ENCODE measurements around the gene SSTR3.

SSTR3 gene

DNA sequence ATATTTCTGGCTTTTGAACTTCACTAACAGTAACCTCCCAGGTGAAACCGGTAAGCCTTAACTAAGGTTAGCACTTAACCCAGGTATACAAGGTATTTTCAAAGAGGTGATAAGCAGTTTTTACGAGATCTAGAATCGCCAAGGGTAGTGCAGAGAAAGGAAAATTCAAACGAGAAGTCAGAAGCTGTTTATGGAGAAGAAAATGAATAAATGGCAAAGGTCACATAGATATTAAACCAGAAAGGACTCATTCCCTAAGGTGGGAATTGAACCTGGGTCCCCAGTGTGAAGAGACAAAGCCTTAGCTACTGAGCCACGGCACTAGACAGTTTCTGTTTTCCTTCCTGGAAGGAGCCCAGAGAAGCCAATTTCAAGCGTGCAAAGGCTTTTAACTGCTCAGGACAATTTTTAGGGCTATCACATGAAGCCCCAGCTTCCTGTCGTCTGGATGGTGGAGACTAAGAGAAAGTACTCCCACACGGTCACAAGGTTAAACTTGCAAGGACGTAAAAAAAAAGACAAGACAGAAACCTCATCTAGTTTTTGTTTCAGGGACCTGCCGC lies 18.6 kb downstream of the SSTR3 start:
- no peak for DNase-seq

DNA sequence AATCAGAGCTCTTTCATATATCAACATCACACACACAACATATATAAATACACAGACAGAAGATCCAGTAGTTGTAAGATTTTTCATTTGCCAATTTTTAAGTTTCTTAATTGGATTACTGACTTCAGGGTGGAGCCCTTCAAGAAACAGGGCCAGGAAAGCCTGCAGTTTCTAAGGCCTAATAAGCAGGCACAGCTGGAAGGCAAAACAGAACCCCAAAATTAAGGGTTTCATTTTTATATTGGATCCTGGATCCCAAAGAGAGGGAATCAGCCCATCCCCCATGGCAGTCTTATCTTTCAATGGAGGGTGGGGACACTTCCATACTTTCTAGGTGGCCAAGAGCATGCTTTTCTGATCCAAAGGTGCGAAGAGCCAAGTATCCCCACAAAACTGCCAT lies 19.5 kb downstream of the SSTR3 start:
- DNase-seq: no peak

DNA sequence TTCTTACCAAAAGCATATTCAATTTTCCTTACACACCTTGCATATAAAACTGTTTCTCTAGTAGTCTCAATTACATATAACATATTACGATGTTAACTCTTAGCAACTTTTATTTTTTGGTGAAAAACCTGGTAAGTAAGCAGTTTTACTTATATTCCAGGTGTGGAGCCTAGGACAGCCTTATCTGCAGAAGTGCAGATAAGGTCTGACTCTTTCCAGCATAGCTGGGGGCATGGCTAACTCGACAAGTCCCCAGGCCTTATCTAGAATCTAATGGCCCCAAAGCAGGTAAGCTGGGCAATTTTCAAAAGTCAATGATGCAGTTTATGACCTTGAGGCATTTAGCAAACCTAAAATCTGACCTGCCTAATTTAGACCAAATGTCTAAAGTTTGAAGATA lies 20.1 kb downstream of the SSTR3 start:
- no peak for DNase-seq

DNA sequence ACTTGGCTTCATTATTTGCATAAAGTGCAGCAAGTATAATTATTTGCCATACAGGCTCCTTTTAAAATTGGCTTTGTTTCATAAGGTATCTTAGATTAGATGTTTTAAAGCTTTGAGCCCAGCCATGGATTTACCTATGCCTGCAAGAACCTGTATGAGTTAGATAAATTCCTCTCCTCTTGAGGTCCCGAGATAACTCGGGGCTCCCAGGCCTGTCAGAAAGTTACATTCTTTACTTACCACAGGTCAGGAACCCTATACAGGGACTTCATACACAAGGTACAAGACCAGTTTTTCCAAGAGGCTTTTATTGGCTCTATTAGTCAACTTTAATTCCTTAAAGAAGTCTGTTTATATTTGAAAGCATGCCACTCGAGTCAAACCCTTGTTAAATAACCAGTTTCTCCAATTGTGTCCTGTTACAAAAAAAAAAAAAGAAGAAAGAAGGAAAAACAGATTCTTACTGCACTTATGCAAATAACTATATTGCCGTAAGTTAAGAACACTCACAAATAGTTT lies 22.0 kb downstream of the SSTR3 start:
- no peak for DNase-seq

DNA sequence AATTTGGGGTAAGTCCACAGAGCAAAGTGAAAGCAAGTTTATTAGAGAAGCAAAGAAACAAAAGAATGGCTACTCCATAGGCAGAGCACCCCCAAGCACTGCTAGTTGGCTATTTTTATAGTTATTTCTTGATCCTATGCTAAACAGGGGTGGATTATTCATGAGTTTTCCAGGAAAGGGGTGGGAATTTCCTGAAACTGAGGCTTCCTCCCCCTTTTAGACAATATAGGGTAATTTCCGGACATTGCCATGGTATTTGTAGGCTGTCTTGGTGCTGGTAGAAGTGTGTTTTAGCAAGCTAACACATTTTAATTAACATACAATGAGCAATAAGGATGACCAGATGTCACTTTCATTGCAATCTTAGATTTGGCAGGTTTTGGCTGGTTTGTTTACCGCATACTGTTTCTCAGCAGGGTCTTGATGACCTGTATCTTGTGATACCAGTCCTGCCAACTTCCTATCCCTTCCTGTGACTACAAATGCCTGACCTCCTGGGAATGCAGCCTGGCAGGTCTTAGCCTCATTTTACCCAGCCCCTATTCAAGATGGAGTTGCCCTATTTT lies 23.3 kb downstream of the SSTR3 start:
- no peak for DNase-seq

DNA sequence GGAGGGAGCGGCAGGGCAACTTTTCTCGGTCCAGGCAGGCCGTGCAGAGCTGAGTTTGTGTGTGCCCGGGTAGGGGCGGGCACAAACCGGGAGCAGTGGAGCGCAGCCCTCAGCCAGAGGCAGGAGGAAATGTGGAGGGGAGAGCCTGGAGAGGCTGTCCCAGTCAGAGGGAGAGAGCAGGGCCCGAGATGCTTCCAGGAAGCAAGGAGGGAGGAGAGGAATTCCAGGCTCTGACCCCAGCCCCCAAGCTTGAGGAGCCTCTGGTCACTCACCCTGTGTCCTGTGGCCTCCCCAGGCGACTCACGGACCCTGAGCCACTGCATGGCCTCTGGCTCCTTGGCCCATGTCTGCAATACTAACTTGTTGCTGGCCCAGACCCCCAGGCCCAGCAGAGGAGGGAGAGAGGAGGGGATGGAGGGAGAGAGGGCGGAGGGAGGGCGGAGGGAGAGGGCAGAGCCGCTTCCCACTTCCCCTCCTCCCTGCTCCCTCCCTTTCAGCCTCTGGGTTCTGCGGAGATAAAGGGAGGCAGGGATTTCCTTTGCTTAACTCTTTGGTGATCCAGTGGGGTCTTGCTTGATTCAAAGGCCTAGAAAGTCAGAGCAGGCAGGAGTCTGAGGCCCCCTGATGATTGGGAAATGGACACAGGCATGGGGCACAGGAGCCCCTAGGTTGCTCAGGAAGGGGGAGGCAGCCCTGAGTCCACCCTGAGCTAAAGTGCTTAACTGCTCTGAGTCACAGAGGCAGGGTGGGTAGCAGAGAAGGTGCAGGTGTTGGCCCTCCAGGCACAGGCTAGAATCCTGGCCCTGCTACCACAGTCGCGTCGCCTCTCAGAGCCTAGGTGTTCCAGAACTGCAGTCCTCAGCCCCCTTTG lies 24.2 kb downstream of the SSTR3 start, which contains the start of gene C1QTNF6:
C1QTNF6 (minus strand) TSS at position 357 of the 871 bp plus-strand sequence; CDS start at position 323, 34 bp downstream.
- no peak for DNase-seq

DNA sequence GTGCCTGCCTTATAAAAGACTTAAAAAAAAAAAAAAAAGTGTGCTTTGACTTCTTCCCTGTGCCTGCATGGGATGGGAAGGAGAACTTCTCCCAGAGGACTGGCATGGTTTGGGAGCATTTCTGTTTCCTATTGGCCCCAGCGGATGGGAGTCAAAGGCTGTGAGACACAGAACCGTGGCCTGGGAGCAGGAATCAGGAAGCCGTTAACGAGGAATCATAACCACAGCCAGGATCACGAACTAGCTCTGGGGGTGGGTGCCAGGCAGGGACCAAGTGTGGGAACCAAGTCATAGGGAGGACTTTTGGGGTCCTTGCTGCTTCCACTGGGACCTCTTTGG lies 24.8 kb downstream of the SSTR3 start:
- DNase-seq: no peak

DNA sequence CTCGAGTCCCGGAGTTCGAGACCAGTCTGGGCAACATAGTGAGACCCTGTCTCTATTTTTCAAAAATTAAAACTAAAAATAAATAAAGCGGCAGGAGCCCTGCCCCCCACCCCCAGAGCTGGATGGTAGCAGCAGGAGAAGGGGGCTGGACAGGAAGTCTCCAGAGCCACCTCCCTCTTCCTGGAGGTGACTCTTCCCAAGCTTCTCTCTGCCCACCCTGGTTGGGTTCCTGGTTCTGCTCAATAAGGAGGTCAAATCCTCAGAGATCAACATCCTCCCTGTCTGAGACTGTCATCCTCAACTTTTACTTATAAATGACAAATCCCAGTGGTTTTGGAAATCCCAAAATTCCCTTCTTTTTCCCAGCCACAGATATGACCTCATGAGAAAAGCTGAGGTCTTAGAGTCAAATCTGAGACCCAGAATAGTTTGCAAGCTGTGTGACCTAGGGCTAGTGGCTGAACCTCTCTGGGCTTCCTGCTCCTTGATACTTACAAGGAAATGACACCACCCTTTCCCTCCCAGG lies 25.2 kb downstream of the SSTR3 start:
- no peak for DNase-seq

DNA sequence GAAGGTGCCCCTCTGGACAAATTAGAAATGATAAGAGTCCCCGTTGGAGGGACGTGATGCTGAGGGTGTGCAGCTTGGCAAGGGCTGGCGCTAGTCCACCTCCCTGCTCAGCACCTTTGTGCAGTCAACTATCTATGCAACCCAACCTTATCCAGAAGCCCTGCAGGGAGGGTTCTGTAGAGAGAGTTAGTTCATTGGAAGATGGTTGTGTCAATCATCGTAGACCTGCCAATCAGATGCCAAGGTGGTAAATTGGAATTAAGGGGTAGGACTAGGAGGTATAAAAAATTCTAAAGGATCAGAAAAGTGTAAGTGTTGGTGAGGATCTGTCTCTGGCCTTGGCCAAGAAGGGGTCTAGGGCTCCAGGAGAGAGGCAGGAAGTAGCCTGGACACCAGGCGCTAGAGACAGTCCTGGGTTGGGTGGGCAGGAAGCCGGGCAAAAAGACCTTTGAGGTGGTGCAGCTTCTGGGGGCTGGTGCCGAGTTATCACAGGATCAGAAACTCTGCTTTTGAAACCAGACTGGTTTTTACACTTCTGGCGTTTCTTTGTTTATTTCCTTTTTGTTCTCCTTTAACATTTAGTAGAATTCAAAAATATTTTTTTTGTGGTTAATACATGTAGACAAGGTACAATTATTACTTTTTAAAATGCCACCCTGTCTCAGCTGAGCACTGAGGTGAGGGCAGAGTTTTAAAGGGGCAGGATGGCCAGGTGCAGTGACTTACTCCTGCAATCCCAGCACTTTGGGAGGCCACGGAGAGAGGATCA lies 25.9 kb downstream of the SSTR3 start:
- DNase-seq: no peak

DNA sequence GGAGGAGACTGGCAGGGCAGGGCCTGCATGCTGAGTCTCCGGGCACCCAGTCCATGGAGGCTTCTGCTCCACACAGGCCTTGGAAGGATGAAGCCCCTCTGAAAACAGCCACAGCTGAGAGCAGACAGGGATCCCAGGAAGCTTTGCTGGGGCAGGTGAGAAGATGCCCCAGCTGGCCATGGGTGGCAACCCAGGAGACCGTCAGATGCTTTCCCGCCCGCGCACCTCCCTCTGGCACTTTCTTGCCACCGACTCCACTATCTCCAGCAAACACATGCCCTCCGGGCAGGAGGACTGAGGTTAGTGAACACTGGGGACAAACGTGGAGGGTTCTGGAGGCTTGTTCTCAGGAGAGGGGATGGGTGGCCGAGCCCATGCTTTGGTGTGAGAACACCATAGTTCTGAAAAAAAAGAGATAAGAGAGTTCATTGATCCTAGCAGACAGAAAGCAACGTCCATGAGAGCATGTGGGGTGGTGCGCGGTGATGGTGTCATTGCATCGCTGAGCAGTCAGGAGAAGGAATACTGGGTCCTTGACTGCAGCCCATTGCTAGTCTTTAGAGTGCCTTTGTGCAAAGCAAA lies 26.5 kb downstream of the SSTR3 start:
- no peak for DNase-seq

DNA sequence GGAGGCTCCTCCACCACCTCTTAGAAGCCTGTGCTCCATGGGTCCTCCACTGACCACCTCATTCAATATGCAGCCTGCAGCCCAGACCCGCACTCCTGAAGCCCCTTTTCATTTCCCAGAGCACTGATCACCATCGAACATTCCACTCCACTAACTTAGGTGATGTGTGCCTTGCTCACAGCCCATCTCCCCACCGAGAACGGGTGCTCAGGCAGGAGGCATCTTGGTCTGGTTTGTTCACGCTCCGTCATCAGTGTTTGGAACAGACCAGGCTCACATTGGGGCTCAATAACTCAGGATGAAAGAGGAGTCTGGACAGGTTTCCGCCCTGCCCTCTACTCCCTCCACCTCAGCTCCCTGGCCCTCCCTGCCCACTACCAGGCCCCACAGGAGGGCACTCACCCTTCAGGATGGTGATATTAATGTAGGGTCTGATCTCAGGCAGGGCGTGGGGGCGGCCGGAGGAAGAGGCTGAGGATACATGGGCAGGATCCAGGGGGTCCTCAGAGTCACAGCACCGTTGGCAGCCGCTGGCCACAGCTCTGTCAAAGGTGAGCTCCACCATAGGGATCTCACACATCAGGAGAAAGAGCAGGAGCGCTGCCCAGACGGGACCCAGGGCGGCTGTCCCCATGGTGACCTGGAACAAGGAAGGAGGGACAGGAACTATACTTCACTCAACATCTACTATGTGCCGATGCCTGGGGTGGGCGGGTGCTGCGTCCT lies 27.3 kb downstream of the SSTR3 start:
- no peak for DNase-seq

DNA sequence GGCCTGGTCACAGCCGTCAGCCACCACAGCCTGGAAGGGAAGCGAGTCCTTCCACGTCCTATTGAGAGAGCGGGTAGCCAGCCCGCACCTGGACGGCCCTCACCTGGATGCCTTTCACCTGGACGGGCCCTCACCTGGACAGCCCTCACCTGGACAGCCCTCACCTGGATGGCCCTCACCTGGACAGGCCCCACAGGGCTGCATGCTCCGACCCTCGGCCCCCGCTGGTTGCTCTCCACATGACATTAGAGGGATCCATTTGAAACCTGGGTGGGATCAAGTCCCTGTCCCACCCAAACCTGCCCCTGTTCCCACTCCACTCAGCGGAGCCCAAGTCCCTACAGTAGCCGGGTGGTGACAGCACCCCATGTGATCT lies 27.9 kb downstream of the SSTR3 start:
- no peak for DNase-seq

DNA sequence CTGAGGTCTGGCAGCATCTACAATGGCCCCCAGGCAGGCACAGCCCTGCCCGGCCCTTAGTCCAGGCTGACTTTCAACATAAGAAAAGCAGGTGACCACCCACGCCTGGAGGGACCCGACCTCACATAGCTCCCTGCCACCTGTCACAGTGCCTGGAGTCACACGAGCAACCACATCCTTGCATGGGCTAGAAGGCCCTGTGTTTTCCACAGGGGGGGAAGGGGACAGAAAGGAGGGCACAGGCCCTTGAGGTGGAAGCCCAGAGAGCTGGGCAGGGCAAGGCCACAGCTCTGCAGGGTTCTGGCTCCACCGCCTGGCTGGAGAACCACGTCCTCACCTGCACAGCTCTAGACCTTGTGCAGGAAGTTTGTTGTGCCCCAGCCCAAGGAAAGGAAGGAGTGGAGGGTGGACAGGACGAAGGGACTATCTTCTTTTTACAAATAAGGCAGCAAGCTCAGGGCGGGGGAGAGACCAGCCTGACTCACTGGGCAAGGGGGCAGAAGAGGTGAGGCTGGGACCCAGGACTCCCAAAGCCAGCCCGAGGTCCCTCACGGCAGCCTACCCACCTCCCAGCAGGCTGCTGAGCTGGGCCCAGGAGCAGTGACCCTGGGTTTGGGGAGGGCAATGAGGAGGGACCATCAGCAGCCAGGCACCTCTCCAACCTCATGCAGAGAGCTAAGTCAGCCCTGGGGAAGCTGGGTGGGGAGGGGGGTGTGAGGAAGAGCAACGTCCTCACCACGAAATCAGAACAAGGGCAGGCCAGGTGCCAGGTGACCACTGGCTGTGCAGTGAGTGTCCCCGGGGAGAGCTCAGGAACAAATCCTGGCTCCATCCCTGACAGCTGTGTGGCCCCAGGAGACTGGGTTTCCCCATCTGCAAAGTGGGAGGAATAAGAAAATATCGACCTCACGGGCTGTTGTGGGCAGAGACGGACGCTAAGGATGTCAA lies 28.6 kb downstream of the SSTR3 start:
- DNase-seq: no peak

DNA sequence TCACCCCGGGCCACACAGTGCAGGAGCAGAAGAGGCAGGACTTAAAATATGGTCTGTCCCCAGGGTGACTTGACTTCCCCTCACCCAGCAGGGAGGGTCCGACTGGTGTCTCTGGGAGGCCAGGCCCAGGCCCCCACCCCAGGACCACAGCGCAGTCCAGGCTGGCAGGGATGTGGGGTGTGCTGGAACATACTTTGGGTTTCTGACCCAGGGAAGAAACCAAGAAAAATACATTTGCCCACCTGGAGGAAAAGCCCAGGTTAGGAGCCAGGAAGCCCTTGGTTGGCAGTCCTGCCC lies 29.4 kb downstream of the SSTR3 start:
- no peak for DNase-seq

DNA sequence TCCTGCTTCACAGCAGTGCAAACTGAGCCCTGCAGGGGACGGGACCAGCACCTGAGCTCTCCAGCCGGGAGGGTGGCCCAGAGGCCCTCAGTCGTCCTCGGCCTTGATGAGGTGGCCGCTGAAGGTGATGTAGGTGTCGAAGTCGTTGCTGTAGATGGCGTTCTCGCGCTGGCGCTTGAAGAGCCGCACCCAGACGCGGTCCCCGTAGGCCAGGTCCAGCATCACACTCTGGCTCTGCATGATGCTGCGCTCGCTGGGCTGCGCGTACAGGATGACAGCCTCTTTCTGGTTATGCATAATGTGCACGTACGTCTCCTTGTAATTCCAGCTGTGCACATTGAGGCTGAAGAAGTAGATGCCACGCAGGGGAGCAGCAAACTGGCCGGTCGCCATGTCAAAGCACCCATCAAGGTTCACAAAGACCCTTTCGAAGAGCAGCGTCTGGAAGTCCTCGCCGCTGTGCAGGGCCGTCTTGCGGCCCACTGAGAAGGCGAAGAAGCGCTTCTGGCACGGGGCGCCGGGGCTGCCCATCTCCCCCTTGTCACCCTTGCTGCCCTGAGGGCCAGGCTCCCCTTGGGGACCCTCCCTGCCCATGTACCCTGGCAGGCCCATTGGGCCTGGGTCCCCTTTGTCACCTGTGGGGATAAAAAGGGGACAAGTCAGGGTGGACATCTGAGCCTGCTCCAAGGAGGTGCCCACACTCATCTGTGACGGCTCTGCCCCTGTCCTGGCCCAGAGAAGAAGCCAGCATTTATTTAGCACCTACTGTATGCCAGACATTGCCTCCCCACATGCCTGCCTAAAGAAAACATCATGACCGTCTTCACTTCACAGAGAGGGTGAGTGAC lies 30.0 kb downstream of the SSTR3 start:
- no peak for DNase-seq

DNA sequence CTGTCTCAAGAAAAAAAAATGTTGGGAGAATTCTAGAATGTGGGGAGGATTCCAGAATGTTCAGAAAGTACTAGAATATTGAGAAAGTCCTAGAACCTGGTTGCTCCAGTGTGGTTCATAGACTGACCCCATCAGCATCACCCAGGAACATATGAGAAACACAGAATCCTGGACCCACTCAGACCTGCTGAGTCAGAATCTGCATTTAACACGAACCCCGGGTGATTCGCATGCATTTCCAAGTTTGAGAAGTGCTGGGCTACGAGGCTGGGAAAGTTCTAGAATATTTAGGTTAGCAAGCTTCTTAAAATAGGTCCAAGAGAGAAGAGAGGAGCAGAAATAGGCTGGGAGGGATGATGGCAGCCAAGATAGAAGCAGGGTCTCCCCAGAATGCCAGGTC lies 30.6 kb downstream of the SSTR3 start:
- DNase-seq: no peak

DNA sequence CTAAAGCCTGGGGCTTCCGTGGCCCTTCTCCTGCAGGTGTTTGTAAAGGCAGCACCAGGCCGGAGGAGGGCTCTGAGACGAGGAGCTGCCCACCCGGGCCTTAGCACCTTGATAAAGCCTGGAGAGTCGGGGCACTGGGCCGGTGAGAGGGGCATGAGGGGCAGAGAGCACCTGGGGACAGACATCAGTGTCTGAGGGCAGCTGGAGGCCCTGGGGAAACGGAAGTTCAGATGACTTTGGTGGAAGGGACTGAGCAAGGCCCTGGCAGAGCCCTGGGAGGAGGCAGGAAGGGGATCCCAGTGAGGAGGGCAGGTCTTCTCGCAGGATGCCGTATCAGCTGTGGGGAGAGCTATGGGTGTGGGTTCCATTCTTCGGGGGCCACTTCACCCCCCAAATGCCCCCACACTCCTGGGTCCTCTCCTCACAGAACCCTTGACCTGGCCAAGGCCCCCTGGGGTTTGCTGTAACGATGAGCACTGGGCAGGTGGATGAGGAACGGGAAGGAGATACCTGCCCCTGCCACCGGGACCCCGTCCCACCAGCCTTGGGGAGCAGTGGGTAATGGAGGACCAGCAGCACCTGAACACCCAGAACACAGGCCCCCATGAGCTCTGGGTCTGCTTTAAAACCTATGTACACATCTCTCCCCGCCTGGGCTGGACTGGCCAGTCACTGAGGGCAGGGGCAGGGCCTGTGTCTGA lies 31.6 kb downstream of the SSTR3 start:
- no peak for DNase-seq

DNA sequence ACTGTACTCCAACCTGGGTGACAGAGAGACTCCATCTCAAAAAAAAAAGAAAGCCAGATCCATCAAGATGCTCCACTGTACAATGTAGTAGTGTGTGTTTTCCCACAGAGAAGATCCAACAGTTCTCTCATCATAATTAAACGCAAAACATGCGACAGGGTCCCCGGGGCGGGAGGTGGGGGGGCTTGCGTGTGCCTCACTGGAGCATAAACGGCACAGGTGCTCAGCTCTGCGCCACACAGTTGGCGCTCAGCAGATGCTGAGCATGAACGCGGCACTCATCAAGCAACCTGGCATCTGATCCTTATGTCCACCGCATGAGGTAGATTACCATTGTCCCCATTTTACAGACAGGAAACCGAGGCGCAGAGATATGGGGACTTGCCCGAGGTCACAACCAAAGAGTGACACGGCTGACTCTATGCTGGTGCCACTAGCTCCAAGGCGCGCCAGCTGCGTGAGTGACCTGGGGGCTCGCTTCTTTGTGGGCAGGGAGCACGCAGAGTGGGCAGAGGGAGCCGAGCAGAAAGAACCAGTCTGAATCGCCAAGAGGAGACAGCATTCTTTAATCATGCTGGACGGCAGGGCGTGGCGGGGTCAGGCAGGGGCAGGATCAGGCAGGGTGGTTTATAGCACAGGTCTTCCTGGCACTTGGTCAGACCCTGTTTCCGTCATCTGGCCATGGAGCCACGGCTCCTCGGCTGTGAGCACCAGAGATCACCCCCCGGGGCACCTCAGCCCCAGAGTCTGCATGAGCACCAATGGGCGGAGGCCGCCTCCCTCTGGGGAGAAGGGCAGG lies 32.5 kb downstream of the SSTR3 start:
- DNase-seq: no peak

DNA sequence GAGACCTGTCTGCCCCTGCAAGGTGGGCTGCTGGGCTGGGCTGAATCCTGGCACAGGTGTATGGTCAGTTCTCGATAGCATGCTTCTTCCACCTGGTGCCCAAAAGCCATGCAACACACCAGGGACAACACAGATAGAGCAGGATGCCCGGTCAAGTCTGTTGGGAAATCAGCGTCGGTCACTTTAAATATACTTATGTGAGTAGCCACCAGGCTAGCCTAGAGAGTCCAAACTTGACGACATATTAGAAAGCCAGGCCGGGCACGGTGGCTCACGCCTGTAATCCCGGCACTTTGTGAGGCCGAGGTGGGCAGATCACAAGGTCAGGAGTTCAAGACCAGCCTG lies 33.2 kb downstream of the SSTR3 start:
- no peak for DNase-seq

Data from activated CD4-positive, alpha-beta T cell treated with anti-CD3 and anti-CD28 coated beads for 1 hour (primary cell).